Heart left ventricle (tissue), 16 donors: ENCODE measurements around the gene SLC7A11. TPM values are rescaled to one million over a fixed set of nuclear protein-coding genes. Genes with fewer than 3 reads are reported as not detected.
"Not testable (repeated sequence)": the region's sequence is repeated elsewhere in the genome, so short reads cannot be mapped to it uniquely, and the experiment has no call there.

Experiments
- ATAC-seq, 4 donors: fragments of 200-7000 bp; cut with Tn5 transposase; one replicate each; pipeline ENCODE4 v1.9.1; 2020 to 2022; ENCODE audit warnings: moderate library complexity in 4 of 4, mild to moderate bottlenecking in 3 of 4, moderate number of reproducible peaks in 1 of 4
- DNase-seq, 5 donors: peaks; one replicate each; pipeline ENCODE4 v3.0.0-alpha.2; 2020
- H3K27ac ChIP-seq, 12 donors: fragments of 200-600 bp; sonication (generic) in 4 of 12; one replicate each; pipeline versions ENCODE4 v1.5.0 to v1.8.0; 2016 to 2022; ENCODE audit warnings: mild to moderate bottlenecking in 2 of 12
- H3K27me3 ChIP-seq, 9 donors: fragments of 200-600 bp; sonication (generic) in 2 of 9; one replicate each; pipeline versions ENCODE4 v1.5.1 to v1.8.0; 2016 to 2022; ENCODE audit warnings: mild to moderate bottlenecking in 3 of 9
- H3K36me3 ChIP-seq, 9 donors: fragments of 200-600 bp; sonication (generic) in 2 of 9; one replicate each; pipeline versions ENCODE4 v1.5.0 to v1.8.0; 2018 to 2022; ENCODE audit warnings: mild to moderate bottlenecking in 2 of 9
- H3K4me1 ChIP-seq, 12 donors: fragments of 200-600 bp; sonication (generic) in 4 of 12; one replicate each; pipeline versions ENCODE4 v1.5.0 to v1.8.0; 2016 to 2022; ENCODE audit warnings: mild to moderate bottlenecking in 3 of 12
- H3K4me3 ChIP-seq, 12 donors: fragments of 200-600 bp; sonication (generic) in 4 of 12; one replicate each; pipeline versions ENCODE4 v1.5.0 to v1.8.0; 2017 to 2022; ENCODE audit warnings: mild to moderate bottlenecking in 9 of 12, moderate library complexity in 4 of 12
- H3K9me3 ChIP-seq, 12 donors: fragments of 200-600 bp; sonication (generic) in 4 of 12; one replicate each; pipeline versions ENCODE4 v1.5.0 to v1.8.0; 2016 to 2022; ENCODE audit warnings: mild to moderate bottlenecking in 1 of 12
- POLR2A ChIP-seq, 2 donors: fragments of 450-650 bp; IDR thresholded peaks; one replicate each; pipeline ENCODE4 v1.6.1; 2017; ENCODE audit warnings: antibody characterized with exemption in 2 of 2, mild to moderate bottlenecking in 2 of 2, moderate library complexity in 2 of 2
- WGBS, 4 donors: extraction: QIAGEN DNeasy Blood & Tissue Kit in 2 of 4; methylation state at CpG; one replicate each; pipeline versions ENCODE4 v1.1.5 to v1.1.7; 2013 to 2018; 5-methylcytosine and 5-hydroxymethylcytosine counted together
- intact Hi-C, 10 donors: fragments of 100-400 bp; cut with DNase I; formaldehyde crosslinking; loops; one replicate each; pipeline versions ENCODE4 v1.11.1 to v1.14.2; 2022
- polyA plus RNA-seq, 2 donors: library from polyadenylated mRNA; stranded (reverse); fragments of 200-250 nt; gene quantifications; one replicate each; pipeline ENCODE4 v1.2.3, GENCODE V29; 2013
- total RNA-seq, 9 donors: library from RNA; depleted of rRNA in 2 of 9; stranded (reverse); fragments of >200 nt in 2 of 9; fragmentation: NEBNext Ultra II Directional in 3 of 9; extraction: Animal tissue kit (Norgen Biotek cat#: 25700) in 3 of 9; gene quantifications; one replicate each; pipeline versions ENCODE4 v1.1.0 to v1.2.4, GENCODE V29; 2016 to 2023
- TF ChIP-seq, protein P1 (sequence below), 12 donors: fragments of 200-600 bp; sonication (generic) in 4 of 12; IDR thresholded peaks; one replicate each; pipeline versions ENCODE4 v1.5.0 to v1.8.0; 2018 to 2022; ENCODE audit warnings: antibody characterized with exemption in 12 of 12, mild to moderate bottlenecking in 5 of 12
- donor health status: ischemic (EF 13 %, LVEDD 7.1; RV severe dilation, severe dysfunction).
- donor health status: healthy with polysubstance abuse.
- donor health status: DM: no; HTN: yes; CAD: no.
- donor health status: DM: no; HTN: no; CAD: no.
- donor health status: ischemic (EF 25% LVEDD 6.9; RV normal size, moderate dysfunction).
- donor health status: ischemic (EF 25% LVEDD 5.7; RV mildly dilated, moderate dysfunction).
- donor health status: healthy.
- donor health status: DM: yes; HTN: yes; CAD: no.
- donor health status: ischemic (EF 35%, LVEDD 5.7; RV mildly dilated, moderate dysfunction).
- donor health status: nonischemic (EF 11% LVEDD 7.7; RV severe dilation, severe dysfunction).
- donor health status: DM: yes; HTN: yes; CAD: no.
- donor health status: PGD.
- donor health status: ischemic (EF 29% LVEDD 5.4; RV normal size, mild dysfunction).
- donor health status: nonischemic (EF 23%, LVEDD 6.1; RV moderate dilation, normal function).

The SLC7A11 gene
- total and polyA plus RNA-seq, 11 donors, result 0.04 to 1.0 (median 0.11) TPM; not detected in 1

- Histone ChIP-seq H3K27ac (no peak overlapping the region), H3K4me3 (no peak overlapping the region), H3K4me1 (peaks cover 0 to 23% (median 0%) of the 10 kb centered on the region in 12 donors), H3K27me3 (no peaks in the 10 kb centered on the region), H3K36me3 (no peaks in the 10 kb centered on the region), H3K9me3 (no peaks in the 10 kb centered on the region)
- ATAC-seq (no peak), DNase-seq (no peak)
- intact Hi-C loops, result no loop called here
- 0 to 2% (median 1%) methylated on average over 1 of the region's 1 CpG for WGBS, 4 donors
- TF ChIP-seq POLR2A (IDR thresholded peaks at IDR 0.05), result no peak
- TF ChIP-seq, protein P1, sequence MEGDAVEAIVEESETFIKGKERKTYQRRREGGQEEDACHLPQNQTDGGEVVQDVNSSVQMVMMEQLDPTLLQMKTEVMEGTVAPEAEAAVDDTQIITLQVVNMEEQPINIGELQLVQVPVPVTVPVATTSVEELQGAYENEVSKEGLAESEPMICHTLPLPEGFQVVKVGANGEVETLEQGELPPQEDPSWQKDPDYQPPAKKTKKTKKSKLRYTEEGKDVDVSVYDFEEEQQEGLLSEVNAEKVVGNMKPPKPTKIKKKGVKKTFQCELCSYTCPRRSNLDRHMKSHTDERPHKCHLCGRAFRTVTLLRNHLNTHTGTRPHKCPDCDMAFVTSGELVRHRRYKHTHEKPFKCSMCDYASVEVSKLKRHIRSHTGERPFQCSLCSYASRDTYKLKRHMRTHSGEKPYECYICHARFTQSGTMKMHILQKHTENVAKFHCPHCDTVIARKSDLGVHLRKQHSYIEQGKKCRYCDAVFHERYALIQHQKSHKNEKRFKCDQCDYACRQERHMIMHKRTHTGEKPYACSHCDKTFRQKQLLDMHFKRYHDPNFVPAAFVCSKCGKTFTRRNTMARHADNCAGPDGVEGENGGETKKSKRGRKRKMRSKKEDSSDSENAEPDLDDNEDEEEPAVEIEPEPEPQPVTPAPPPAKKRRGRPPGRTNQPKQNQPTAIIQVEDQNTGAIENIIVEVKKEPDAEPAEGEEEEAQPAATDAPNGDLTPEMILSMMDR (IDR thresholded peaks at IDR 0.05), result no peak
These were observed 2.7 kb downstream of the SLC7A11 start for GRCh38 chr4:138239491-138239890.

- TF ChIP-seq POLR2A (IDR thresholded peaks at IDR 0.05), result no peak
- TF ChIP-seq, protein P1 (IDR thresholded peaks at IDR 0.05), result no peak
- WGBS, 4 donors, result 87 to 98% (median 96%) methylated on average over 4 of the region's 4 CpGs
- Histone ChIP-seq H3K36me3 (no peaks in the 10 kb centered on the region), H3K9me3 (no peaks in the 10 kb centered on the region), H3K4me1 (peaks cover 0 to 23% (median 0%) of the 10 kb centered on the region in 12 donors), H3K4me3 (no peak overlapping the region), H3K27me3 (no peaks in the 10 kb centered on the region), H3K27ac (no peak overlapping the region)
- DNase-seq (no peak), ATAC-seq (no peak)
- intact Hi-C loops, result no loop called here
These were observed 3.4 kb downstream of the SLC7A11 start for GRCh38 chr4:138238521-138239292.

DNA sequence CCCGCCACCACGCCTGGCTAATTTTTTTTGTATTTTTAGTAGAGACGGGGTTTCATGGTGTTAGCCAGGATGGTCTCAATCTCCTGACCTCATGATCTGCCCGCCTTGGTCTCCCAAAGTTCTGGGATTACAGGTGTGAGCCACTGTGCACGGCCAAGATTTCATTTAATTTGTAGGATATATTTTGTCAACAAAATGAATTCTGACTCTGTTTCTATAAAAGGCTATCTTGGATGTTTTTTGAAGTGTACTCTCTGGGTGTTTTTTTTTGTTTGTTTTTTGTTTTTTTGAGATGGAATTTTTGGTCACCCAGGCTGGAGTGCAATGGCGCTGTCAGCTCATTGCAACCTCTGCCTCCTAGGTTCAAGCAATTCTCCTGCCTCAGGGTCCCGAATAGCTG is 5.0 kb downstream of the SLC7A11 start:
- H3K36me3 ChIP-seq, DNase-seq, ATAC-seq, H3K27ac ChIP-seq, intact Hi-C loops, H3K9me3 ChIP-seq, H3K4me3 ChIP-seq, H3K27me3 ChIP-seq: not testable (repeated sequence)
- WGBS, 4 donors, result 94 to 97% (median 96%) methylated on average over 7 of the region's 7 CpGs
- peaks cover 0 to 22% (median 0%) of the 10 kb centered on the region in 12 donors for H3K4me1 ChIP-seq

- DNase-seq (no peak), ATAC-seq (no peak)
- no peaks in the 10 kb centered on the region for H3K27me3 ChIP-seq
- no peaks in the 10 kb centered on the region for H3K36me3 ChIP-seq
- peak overlapping the region in 2 of 12 donors; percentile 2 to 17 for H3K27ac ChIP-seq
- intact Hi-C loops, result no loop called here
- no peak overlapping the region for H3K4me3 ChIP-seq
- H3K4me1 ChIP-seq, result peaks cover 0 to 12% (median 0%) of the 10 kb centered on the region in 12 donors
- TF ChIP-seq, protein P1 (IDR thresholded peaks at IDR 0.05), result no peak
- no peak for TF ChIP-seq POLR2A (IDR thresholded peaks at IDR 0.05)
- H3K9me3 ChIP-seq, result no peaks in the 10 kb centered on the region
- WGBS, 4 donors, result 90 to 95% (median 92%) methylated on average over 2 of the region's 2 CpGs
These were observed 6.1 kb downstream of the SLC7A11 start for GRCh38 chr4:138236037-138236436.
